BLaER1 treated with 17β-estradiol and CSF1 and Interleukin-3, amounts not matched to agents 10 nM and 100 nM (cell line): ENCODE data around the gene PPA2.
A peak's percentile ranks its signal among the peaks of the same experiment; 100 is the strongest.
"Not testable (repeated sequence)": the region's sequence is repeated elsewhere in the genome, so short reads cannot be mapped to it uniquely, and the experiment has no call there.

ENCODE experiments used
- H3K27ac ChIP-seq, 11 experiments: shearing (Covaris generic); formaldehyde crosslinking; 2 replicates each; pipeline ENCODE4 v1.8.1; 2022
- H3K27me3 ChIP-seq, 11 experiments: shearing (Covaris generic); formaldehyde crosslinking; 2 replicates each; pipeline ENCODE4 v1.8.1; 2022
- H3K36me3 ChIP-seq, 11 experiments: shearing (Covaris generic); formaldehyde crosslinking; 2 replicates each; pipeline ENCODE4 v1.8.1; 2022
- H3K4me1 ChIP-seq, 10 experiments: shearing (Covaris generic); formaldehyde crosslinking; 2 replicates each; pipeline ENCODE4 v1.8.1; 2022
- H3K4me2 ChIP-seq, 11 experiments: shearing (Covaris generic); formaldehyde crosslinking; 2 replicates each; pipeline ENCODE4 v1.8.1; 2022
- H3K4me3 ChIP-seq, 10 experiments: shearing (Covaris generic); formaldehyde crosslinking; 2 replicates each; pipeline ENCODE4 v1.8.1; 2022
- H3K9ac ChIP-seq, 11 experiments: shearing (Covaris generic); formaldehyde crosslinking; 2 replicates each; pipeline ENCODE4 v1.8.1; 2022
- H3K9me3 ChIP-seq, 11 experiments: shearing (Covaris generic); formaldehyde crosslinking; replicated peaks in 1 of 11; 2 replicates each; pipeline ENCODE4 v1.8.1; 2022
- H4K20me1 ChIP-seq, 11 experiments: shearing (Covaris generic); formaldehyde crosslinking; 2 replicates each; pipeline ENCODE4 v1.8.1; 2022
- Cebpa-rat ChIP-seq, 11 experiments: shearing (Covaris generic); IDR thresholded peaks; 2 replicates each; pipeline ENCODE4 v1.8.1; 2022

The PPA2 gene

GRCh38 chr4:105462576-105462975, 11.3 kb downstream of the PPA2 start:
- Histone ChIP-seq H3K27me3 (no peaks in the 10 kb centered on the region), H3K9ac (no peak overlapping the region), H3K4me1 (peaks cover 0 to 23% (median 11%) of the 10 kb centered on the region in 10 experiments; a peak in 11 of 20 replicates), H3K4me3 (no peak overlapping the region), H3K4me2 (no peak overlapping the region), H4K20me1 (peaks cover 0 to 54% (median 9%) of the 10 kb centered on the region in 11 experiments; a peak in 11 of 22 replicates), H3K9me3 (peaks cover 38 to 55% (median 49%) of the 10 kb centered on the region in 11 experiments), H3K27ac (peak overlapping the region in 2 of 11 experiments; percentile 52 to 60; a peak in 1 of 22 replicates), H3K36me3 (peaks cover 49 to 88% (median 69%) of the 10 kb centered on the region in 11 experiments)
- no peak for TF ChIP-seq Cebpa-rat (IDR thresholded peaks at IDR 0.05)

DNA sequence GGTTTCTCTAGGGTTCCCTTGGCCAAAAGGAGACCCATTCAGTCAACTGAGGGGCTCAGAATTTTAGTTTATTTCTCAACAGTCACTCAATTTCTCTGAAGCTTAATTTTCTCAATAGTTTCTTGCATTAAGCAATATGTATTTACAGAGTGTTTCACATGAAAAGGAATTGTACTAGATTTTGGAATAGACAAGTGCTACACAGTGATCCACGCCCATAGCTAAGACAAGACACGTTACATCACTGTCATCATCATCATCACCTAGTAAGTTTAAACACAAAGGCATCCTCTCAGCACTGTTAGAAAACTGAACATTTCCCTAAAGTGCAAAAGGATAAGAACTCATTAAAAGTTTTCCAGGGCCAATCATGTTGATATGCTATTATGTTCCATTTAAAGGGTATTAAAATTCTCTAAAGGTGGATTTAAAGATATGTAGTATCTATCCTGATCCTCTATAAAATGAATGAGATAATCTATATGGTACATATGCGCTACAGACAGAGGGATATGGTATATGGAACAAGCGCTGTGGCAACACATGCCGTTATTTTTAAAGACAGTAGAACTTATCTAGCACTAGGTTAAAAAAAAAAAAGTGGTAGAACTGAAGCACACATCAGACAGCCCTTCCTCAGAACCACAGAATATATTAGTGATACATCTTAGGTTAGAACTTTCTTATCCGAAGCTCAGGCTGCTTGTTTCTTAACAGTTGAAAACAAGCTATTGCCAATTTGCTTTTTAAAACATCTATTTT, 12.1 kb downstream of the PPA2 start:
- Histone ChIP-seq H3K27me3 (no peaks in the 10 kb centered on the region), H3K9ac (no peak overlapping the region; a peak in 1 of 22 replicates), H3K4me2 (peak overlapping the region in 7 of 11 experiments; percentile 1 to 40 (median 14); a peak in 10 of 22 replicates), H3K9me3 (peaks cover 30 to 49% (median 42%) of the 10 kb centered on the region in 11 experiments), H3K27ac (peak overlapping the region in 7 of 11 experiments; percentile 11 to 60 (median 27); a peak in 11 of 22 replicates), H3K4me3 (no peak overlapping the region), H4K20me1 (peaks cover 0 to 49% (median 6%) of the 10 kb centered on the region in 11 experiments; a peak in 11 of 22 replicates), H3K4me1 (peaks cover 0 to 23% (median 11%) of the 10 kb centered on the region in 10 experiments; a peak in 11 of 20 replicates), H3K36me3 (peaks cover 43 to 88% (median 67%) of the 10 kb centered on the region in 11 experiments)
- no peak for TF ChIP-seq Cebpa-rat (IDR thresholded peaks at IDR 0.05)

GRCh38 chr4:105461221-105461620, 12.6 kb downstream of the PPA2 start:
- Histone ChIP-seq H4K20me1 (peaks cover 0 to 43% (median 4%) of the 10 kb centered on the region in 11 experiments; a peak in 11 of 22 replicates), H3K9me3 (peaks cover 26 to 43% (median 36%) of the 10 kb centered on the region in 11 experiments), H3K9ac (no peak overlapping the region), H3K4me1 (peaks cover 0 to 23% (median 11%) of the 10 kb centered on the region in 10 experiments; a peak in 11 of 20 replicates), H3K4me2 (peak overlapping the region in 7 of 11 experiments; percentile 1 to 40 (median 14); a peak in 10 of 22 replicates), H3K36me3 (peaks cover 43 to 88% (median 65%) of the 10 kb centered on the region in 11 experiments), H3K4me3 (no peak overlapping the region), H3K27ac (peak overlapping the region in 7 of 11 experiments; percentile 11 to 60 (median 27); a peak in 11 of 22 replicates), H3K27me3 (no peaks in the 10 kb centered on the region)
- TF ChIP-seq Cebpa-rat (IDR thresholded peaks at IDR 0.05) = no peak

- H3K36me3 ChIP-seq = peaks cover 46 to 88% (median 64%) of the 10 kb centered on the region in 11 experiments
- H3K4me2 ChIP-seq = 0 out of 22 replicates have a peak overlapping the region, but pooled peaks of 1 of the 11 experiments have one; percentile 20
- peaks cover 0 to 38% (median 6%) of the 10 kb centered on the region in 11 experiments; a peak in 11 of 22 replicates for H4K20me1 ChIP-seq
- peaks cover 17 to 34% (median 28%) of the 10 kb centered on the region in 11 experiments for H3K9me3 ChIP-seq
- H3K4me3 ChIP-seq = no peak overlapping the region
- H3K9ac ChIP-seq = no peak overlapping the region
- H3K4me1 ChIP-seq = peaks cover 0 to 23% (median 11%) of the 10 kb centered on the region in 10 experiments; a peak in 11 of 20 replicates
- peak overlapping the region in 4 of 11 experiments; percentile 5 to 52 (median 24); a peak in 4 of 22 replicates for H3K27ac ChIP-seq
- no peaks in the 10 kb centered on the region for H3K27me3 ChIP-seq
- no peak for TF ChIP-seq Cebpa-rat (IDR thresholded peaks at IDR 0.05)
Measured at GRCh38 chr4:105460306-105460705, 13.6 kb downstream of the PPA2 start.

- Histone ChIP-seq H4K20me1 (peaks cover 0 to 30% (median 6%) of the 10 kb centered on the region in 11 experiments; a peak in 11 of 22 replicates), H3K4me1 (peaks cover 0 to 23% (median 11%) of the 10 kb centered on the region in 10 experiments; a peak in 12 of 20 replicates), H3K36me3 (peaks cover 44 to 88% (median 63%) of the 10 kb centered on the region in 11 experiments), H3K9me3 (peaks cover 2 to 16% (median 11%) of the 10 kb centered on the region in 11 experiments; a peak in 20 of 22 replicates)
- not testable (repeated sequence) for H3K27ac ChIP-seq, H3K9ac ChIP-seq, H3K27me3 ChIP-seq, H3K4me2 ChIP-seq, H3K4me3 ChIP-seq
Measured at GRCh38 chr4:105458541-105458940, 15.3 kb downstream of the PPA2 start.

- H3K27ac ChIP-seq = no peak overlapping the region
- H3K4me2 ChIP-seq = no peak overlapping the region
- TF ChIP-seq Cebpa-rat (IDR thresholded peaks at IDR 0.05) = no peak
- no peak overlapping the region for H3K4me3 ChIP-seq
- peaks cover 45 to 88% (median 63%) of the 10 kb centered on the region in 11 experiments for H3K36me3 ChIP-seq
- H3K9me3 ChIP-seq = peaks cover 0 to 11% (median 6%) of the 10 kb centered on the region in 11 experiments; a peak in 16 of 22 replicates
- no peak overlapping the region for H3K9ac ChIP-seq
- H3K27me3 ChIP-seq = no peaks in the 10 kb centered on the region
- peaks cover 0 to 24% (median 11%) of the 10 kb centered on the region in 10 experiments; a peak in 12 of 20 replicates for H3K4me1 ChIP-seq
- H4K20me1 ChIP-seq = peaks cover 0 to 25% (median 6%) of the 10 kb centered on the region in 11 experiments; a peak in 11 of 22 replicates
Measured at GRCh38 chr4:105458001-105458400, 15.9 kb downstream of the PPA2 start.

DNA sequence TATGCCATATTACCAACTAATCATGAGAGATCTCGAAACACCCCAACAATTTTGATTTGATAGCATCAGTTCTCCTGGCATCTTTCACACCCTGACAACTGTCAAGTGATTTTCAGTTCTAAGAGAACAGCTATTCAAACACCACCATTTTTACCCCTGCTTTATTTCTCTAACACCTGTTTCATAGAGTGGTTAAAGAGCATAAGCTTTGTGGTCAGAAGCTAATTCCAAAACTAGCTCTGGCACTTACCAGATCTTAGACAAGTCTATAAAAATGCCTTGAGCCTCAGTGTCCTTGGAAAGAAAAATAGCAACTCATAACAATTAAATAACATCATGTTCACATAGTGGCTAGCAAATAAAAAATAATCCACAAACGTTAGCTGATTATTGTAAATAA, 17.9 kb downstream of the PPA2 start:
- Histone ChIP-seq H3K9me3 (no peaks in the 10 kb centered on the region), H3K4me1 (peaks cover 0 to 12% (median under 1%) of the 10 kb centered on the region in 10 experiments; a peak in 7 of 20 replicates), H3K9ac (no peak overlapping the region), H3K36me3 (peaks cover 55 to 88% (median 67%) of the 10 kb centered on the region in 11 experiments), H3K27me3 (no peaks in the 10 kb centered on the region), H3K4me2 (no peak overlapping the region), H4K20me1 (peaks cover 0 to 18% (median 4%) of the 10 kb centered on the region in 11 experiments; a peak in 11 of 22 replicates), H3K27ac (no peak overlapping the region), H3K4me3 (no peak overlapping the region)
- no peak for TF ChIP-seq Cebpa-rat (IDR thresholded peaks at IDR 0.05)

- Histone ChIP-seq H3K4me2 (no peak overlapping the region), H3K9me3 (no peaks in the 10 kb centered on the region), H3K4me1 (peaks cover 0 to 10% (median 0%) of the 10 kb centered on the region in 10 experiments; a peak in 3 of 20 replicates), H4K20me1 (peaks cover 0 to 18% (median 4%) of the 10 kb centered on the region in 11 experiments; a peak in 11 of 22 replicates), H3K4me3 (no peak overlapping the region), H3K27ac (no peak overlapping the region), H3K9ac (no peak overlapping the region), H3K36me3 (peaks cover 61 to 90% (median 71%) of the 10 kb centered on the region in 11 experiments), H3K27me3 (no peaks in the 10 kb centered on the region)
- no peak for TF ChIP-seq Cebpa-rat (IDR thresholded peaks at IDR 0.05)
Measured at GRCh38 chr4:105455182-105455581, 18.7 kb downstream of the PPA2 start.
